DOHH2 (cell line): ENCODE measurements around the gene TGM3.

Experiments
- EZH2phosphoT487 ChIP-seq: fragments of 200-600 bp; sonication (generic); IDR thresholded peaks from 2 replicates; pipeline ENCODE4 v1.6.1; 2017; ENCODE audit warnings: borderline replicate concordance, mild to moderate bottlenecking, antibody characterized with exemption, low read length, moderate library complexity, mixed read lengths
- TF ChIP-seq, protein P1 (sequence below): fragments of 200-600 bp; sonication (generic); IDR thresholded peaks from one replicate; pipeline ENCODE4 v1.5.1; 2014; ENCODE audit warnings: antibody characterized with exemption, mild to moderate bottlenecking, low read depth, low read length; ENCODE audit not compliant: poor library complexity, severe bottlenecking

DNA sequence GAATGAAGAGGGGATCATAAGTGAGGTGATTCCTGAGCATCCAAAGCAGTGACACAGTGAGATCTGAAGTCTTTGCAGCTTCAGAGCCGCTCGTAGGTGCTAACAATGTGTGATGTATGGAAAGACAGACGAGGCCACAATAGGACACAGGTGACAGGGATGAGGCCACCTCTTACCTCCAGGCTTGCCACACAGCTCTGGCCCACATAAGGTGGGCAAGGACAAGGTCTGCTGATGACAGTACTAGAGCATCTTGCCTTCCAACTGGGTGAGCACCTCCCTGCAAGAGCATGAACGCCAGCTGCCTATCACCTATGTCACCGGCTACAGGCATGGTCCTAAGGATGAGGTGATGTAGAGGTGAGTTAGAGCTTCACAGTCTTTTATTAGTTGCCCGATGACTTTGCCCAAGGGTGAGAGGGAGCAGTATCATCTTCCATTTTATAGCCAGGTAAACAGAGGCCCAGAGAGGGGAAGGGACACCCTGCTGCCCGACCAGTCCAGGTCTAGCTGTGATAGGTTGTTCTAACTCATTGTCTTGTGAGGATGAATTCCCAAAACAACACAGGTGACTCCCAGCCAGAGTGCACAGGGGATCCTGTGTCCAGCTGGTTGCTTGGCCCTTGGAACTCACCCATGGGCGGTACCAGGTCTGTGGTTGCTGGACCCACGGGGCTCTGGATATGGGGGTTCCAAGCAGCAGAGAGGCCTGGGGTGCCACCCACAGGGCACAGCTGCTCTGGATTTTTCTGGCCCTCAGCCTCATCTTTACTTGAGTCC is 78.7 kb downstream of the TGM3 start:
- TF ChIP-seq, protein P1, sequence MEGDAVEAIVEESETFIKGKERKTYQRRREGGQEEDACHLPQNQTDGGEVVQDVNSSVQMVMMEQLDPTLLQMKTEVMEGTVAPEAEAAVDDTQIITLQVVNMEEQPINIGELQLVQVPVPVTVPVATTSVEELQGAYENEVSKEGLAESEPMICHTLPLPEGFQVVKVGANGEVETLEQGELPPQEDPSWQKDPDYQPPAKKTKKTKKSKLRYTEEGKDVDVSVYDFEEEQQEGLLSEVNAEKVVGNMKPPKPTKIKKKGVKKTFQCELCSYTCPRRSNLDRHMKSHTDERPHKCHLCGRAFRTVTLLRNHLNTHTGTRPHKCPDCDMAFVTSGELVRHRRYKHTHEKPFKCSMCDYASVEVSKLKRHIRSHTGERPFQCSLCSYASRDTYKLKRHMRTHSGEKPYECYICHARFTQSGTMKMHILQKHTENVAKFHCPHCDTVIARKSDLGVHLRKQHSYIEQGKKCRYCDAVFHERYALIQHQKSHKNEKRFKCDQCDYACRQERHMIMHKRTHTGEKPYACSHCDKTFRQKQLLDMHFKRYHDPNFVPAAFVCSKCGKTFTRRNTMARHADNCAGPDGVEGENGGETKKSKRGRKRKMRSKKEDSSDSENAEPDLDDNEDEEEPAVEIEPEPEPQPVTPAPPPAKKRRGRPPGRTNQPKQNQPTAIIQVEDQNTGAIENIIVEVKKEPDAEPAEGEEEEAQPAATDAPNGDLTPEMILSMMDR: no peak
- TF ChIP-seq EZH2phosphoT487: no peak
